HepG2 (cell line): ENCODE results near the gene ENGASE. TPM values are rescaled to one million over a fixed set of nuclear protein-coding genes. Genes with fewer than 3 reads are reported as not detected.

Experiments used
- E2F1 ChIP-seq: sonication (generic); formaldehyde crosslinking; IDR thresholded peaks from 2 replicates; pipeline ENCODE4 v1.5.0; 2020; ENCODE audit warnings: missing genetic modification reagents
- FIP1L1 ChIP-seq: fragments of 200-400 bp; formaldehyde crosslinking; IDR thresholded peaks from 2 replicates; pipeline ENCODE4 v1.6.1; 2018; ENCODE audit warnings: low read depth, mild to moderate bottlenecking, low read length, moderate library complexity, borderline replicate concordance; ENCODE audit not compliant: insufficient read depth
- MED8 ChIP-seq: sonication (generic); formaldehyde crosslinking; IDR thresholded peaks from 2 replicates; pipeline ENCODE4 v1.8.1; 2023; ENCODE audit warnings: mild to moderate bottlenecking, missing genetic modification reagents; ENCODE audit not compliant: insufficient replicate concordance
- PLSCR1 ChIP-seq: sonication (generic); formaldehyde crosslinking; IDR thresholded peaks from 2 replicates; pipeline ENCODE4 v1.5.0; 2020; ENCODE audit warnings: missing genetic modification reagents, mild to moderate bottlenecking, borderline replicate concordance
- RXRB ChIP-seq: IDR thresholded peaks from 2 replicates; pipeline ENCODE4 v1.6.1; 2016; ENCODE audit warnings: borderline replicate concordance, missing genetic modification reagents, missing compliant biosample characterization
- STAG1 ChIP-seq: sonication (generic); formaldehyde crosslinking; IDR thresholded peaks from 2 replicates; pipeline ENCODE4 v1.4.0; 2020; ENCODE audit warnings: missing genetic modification reagents
- THAP7 ChIP-seq: sonication (generic); formaldehyde crosslinking; IDR thresholded peaks from 2 replicates; pipeline ENCODE4 v1.8.1; 2023; ENCODE audit warnings: mild to moderate bottlenecking, missing genetic modification reagents
- YY1 ChIP-seq: IDR thresholded peaks from 2 replicates; pipeline ENCODE4 v1.6.1; 2011; ENCODE audit warnings: low read length, low read depth, moderate library complexity, mild to moderate bottlenecking; ENCODE audit not compliant: insufficient read depth, insufficient replicate concordance
- ZBTB40 ChIP-seq, 2 experiments: fragments of 450-650 bp in 1 of 2; sonication (generic) in 1 of 2; formaldehyde crosslinking in 1 of 2; IDR thresholded peaks; 2 replicates each; pipeline versions ENCODE4 v1.6.1 to v1.8.0; 2016 to 2022; ENCODE audit warnings: antibody characterized with exemption in 1 of 2, mild to moderate bottlenecking in 1 of 2, missing genetic modification reagents in 1 of 2
- ZFP91 ChIP-seq: sonication (generic); formaldehyde crosslinking; IDR thresholded peaks from 2 replicates; pipeline ENCODE4 v1.9.0; 2022; ENCODE audit warnings: missing genetic modification reagents, mild to moderate bottlenecking, borderline replicate concordance
- ZNF256 ChIP-seq: sonication (generic); formaldehyde crosslinking; conservative IDR thresholded peaks from 2 replicates; pipeline ENCODE4 v1.4.0; 2020; ENCODE audit warnings: missing genetic modification reagents
- ZNF274 ChIP-seq: sonication (generic); formaldehyde crosslinking; IDR thresholded peaks from 2 replicates; pipeline ENCODE4 v1.5.1; 2020; ENCODE audit warnings: mild to moderate bottlenecking, missing genetic modification reagents
- ZNF335 ChIP-seq: sonication (generic); formaldehyde crosslinking; IDR thresholded peaks from 2 replicates; pipeline ENCODE4 v1.4.0; 2020; ENCODE audit warnings: missing genetic modification reagents
- ZNF558 ChIP-seq: sonication (generic); formaldehyde crosslinking; IDR thresholded peaks from 2 replicates; pipeline ENCODE4 v1.9.0; 2022; ENCODE audit warnings: mild to moderate bottlenecking, missing genetic modification reagents, borderline replicate concordance
- polyA plus RNA-seq, 8 experiments: library from polyadenylated mRNA; depleted of rRNA in 3 of 8; stranded (reverse) in 7 of 8; unstranded in 1 of 8; fragments of >200 nt; fragmentation: Illumina TruSeq in 4 of 8; extraction: Trizol in 4 of 8; gene quantifications; 2 replicates each; pipeline versions ENCODE4 v1.2.1 to v1.2.3, GENCODE V29; 2011 to 2016; ENCODE audit warnings: low read depth in 4 of 8, missing spikeins in 1 of 8, mixed read lengths in 1 of 8; ENCODE audit not compliant: insufficient read depth in 1 of 8
- total RNA-seq, 5 experiments: library from RNA; depleted of rRNA; stranded (reverse); fragments of >200 nt; fragmentation: Illumina TruSeq; extraction: Trizol; gene quantifications; 2 replicates each; pipeline ENCODE4 v1.2.3, GENCODE V29; 2016; ENCODE audit warnings: low read depth in 1 of 5

ENGASE gene
- total and polyA plus RNA-seq, 2 of the 13 experiments (the other 11 are each of a cell fraction or from before 2014, with no cell fraction given) = 10.6 to 18.1 TPM

- no peak for TF ChIP-seq PLSCR1 (CRISPR knock-in tag)
- TF ChIP-seq FIP1L1 = no peak
- TF ChIP-seq ZFP91 (CRISPR knock-in tag) = no peak
- TF ChIP-seq ZNF558 (CRISPR knock-in tag) = no peak
- no peak for TF ChIP-seq THAP7 (CRISPR knock-in tag)
- no peak for TF ChIP-seq STAG1
- TF ChIP-seq ZBTB40 (IDR thresholded peaks at IDR 0.05) = no peak
- peak; percentile 38; the same call in 1 of the 2 replicates for TF ChIP-seq ZBTB40 (CRISPR knock-in tag; IDR thresholded peaks at IDR 0.05)
- no peak for TF ChIP-seq E2F1 (CRISPR knock-in tag)
- no peak for TF ChIP-seq MED8 (CRISPR knock-in tag)
- TF ChIP-seq ZNF274 (CRISPR knock-in tag) = peak; percentile 83
- no peak for TF ChIP-seq ZNF335 (CRISPR knock-in tag)
- no peak for TF ChIP-seq ZNF256 (CRISPR knock-in tag)
- TF ChIP-seq YY1 = no peak
- no peak for TF ChIP-seq RXRB
Measured at GRCh38 chr17:79024901-79025737, 49.5 kb upstream of the ENGASE start (continued).
